ENCODE data around the gene PIGH.
"Not testable (repeated sequence)": the region's sequence is repeated elsewhere in the genome, so short reads cannot be mapped to it uniquely, and the experiment has no call there.

PIGH gene

DNA sequence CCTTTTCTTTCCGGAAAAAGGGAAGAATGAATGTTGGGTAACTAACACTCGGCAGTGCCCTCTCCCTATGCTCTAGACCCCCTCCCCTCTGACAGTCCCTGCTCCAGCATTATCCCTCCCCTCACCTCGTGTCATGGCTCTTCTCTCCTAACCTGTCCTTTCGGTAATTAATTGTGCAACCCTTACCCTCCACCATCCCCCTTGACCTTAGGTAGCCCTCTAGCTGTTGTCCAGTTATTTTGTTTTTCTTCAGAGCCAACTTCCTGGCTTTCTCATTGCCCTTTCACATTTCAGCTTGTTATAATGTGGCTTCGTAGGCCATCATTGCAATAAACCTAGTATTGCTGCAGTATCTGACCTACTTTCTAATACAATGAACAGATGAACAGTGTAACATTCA, 30.9 kb upstream of the PIGH start:
- Histone ChIP-seq H3K9ac (ENCODE audit: low read length in 2 of 2) (no peak overlapping the region), H3K9me3 (ENCODE audit: control insufficient read depth in 2 of 2, low read length in 2 of 2) (no peaks in the 10 kb centered on the region), H3K36me3 (ENCODE audit: control insufficient read depth in 2 of 2, insufficient read depth in 2 of 2, low read length in 2 of 2) (no peaks in the 10 kb centered on the region), H3K27me3 (ENCODE audit: control insufficient read depth in 1 of 2, insufficient read depth in 2 of 2, low read length in 2 of 2) (no peaks in the 10 kb centered on the region), H3K4me3 (ENCODE audit: low read length in 2 of 2) (no peak overlapping the region), H3K27ac (ENCODE audit: low read length) (no peak overlapping the region), H3K4me1 (ENCODE audit: control insufficient read depth, insufficient read depth, low read length) (no peaks in the 10 kb centered on the region)

GRCh38 chr14:67630186-67630585, 30.1 kb upstream of the PIGH start:
- Histone ChIP-seq H3K9ac (ENCODE audit: low read length in 2 of 2) (no peak overlapping the region), H3K27ac (ENCODE audit: low read length) (no peak overlapping the region), H3K4me3 (ENCODE audit: low read length in 2 of 2) (no peak overlapping the region), H3K36me3 (ENCODE audit: control insufficient read depth in 2 of 2, insufficient read depth in 2 of 2, low read length in 2 of 2) (no peaks in the 10 kb centered on the region), H3K27me3 (ENCODE audit: control insufficient read depth in 1 of 2, insufficient read depth in 2 of 2, low read length in 2 of 2) (no peaks in the 10 kb centered on the region), H3K9me3 (ENCODE audit: control insufficient read depth in 2 of 2, low read length in 2 of 2) (no peaks in the 10 kb centered on the region), H3K4me1 (ENCODE audit: control insufficient read depth, insufficient read depth, low read length) (no peaks in the 10 kb centered on the region)

DNA sequence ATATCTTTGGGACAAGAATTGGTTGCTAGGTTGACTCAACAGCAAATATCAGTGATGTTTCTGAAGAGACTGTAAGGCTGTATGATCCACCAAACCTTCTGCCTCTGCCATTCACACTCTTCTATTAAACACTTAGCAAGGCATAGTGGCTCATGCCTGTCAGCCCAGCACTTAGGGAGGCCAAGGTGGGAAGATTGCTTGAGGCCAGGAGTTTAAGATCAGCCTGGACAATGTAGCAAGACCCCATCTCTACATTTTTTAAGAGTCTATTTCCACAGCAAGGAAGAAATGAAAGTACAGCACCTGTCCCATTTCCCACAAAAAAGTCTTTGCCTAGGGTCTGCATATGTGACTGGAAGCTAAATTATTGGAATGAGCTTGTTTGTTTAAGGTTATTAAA, 27.5 kb upstream of the PIGH start:
- Histone ChIP-seq H3K9ac (ENCODE audit: low read length in 2 of 2) (no peak overlapping the region), H3K27ac (ENCODE audit: low read length) (no peak overlapping the region)

DNA sequence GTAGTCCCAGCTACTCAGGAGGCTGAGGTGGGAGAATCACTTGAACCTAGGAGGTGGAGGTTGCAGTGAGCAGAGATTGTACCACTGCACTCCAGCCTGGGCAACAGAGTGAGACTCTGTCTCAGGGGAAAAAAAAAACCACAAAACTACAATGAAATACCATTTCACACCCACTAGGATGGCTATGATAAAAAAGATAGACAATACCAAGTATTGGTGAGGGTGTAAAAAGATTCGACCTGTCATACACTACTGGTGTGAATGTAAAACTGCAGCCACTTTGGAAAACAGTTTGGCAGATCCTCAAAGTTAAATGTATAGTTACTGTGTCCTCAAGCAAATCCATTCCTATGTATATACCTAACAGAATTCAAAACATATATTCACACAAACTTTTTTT, 26.1 kb upstream of the PIGH start:
- not testable (repeated sequence) for H3K9me3 ChIP-seq (ENCODE audit: control insufficient read depth in 2 of 2, low read length in 2 of 2); H3K27ac ChIP-seq (ENCODE audit: low read length); H3K4me3 ChIP-seq (ENCODE audit: low read length in 2 of 2); H3K36me3 ChIP-seq (ENCODE audit: control insufficient read depth in 2 of 2, insufficient read depth in 2 of 2, low read length in 2 of 2); H3K4me1 ChIP-seq (ENCODE audit: control insufficient read depth, insufficient read depth, low read length); H3K27me3 ChIP-seq (ENCODE audit: control insufficient read depth in 1 of 2, insufficient read depth in 2 of 2, low read length in 2 of 2); H3K9ac ChIP-seq (ENCODE audit: low read length in 2 of 2)

More for the DNA sequence above, 27.5 kb upstream of the PIGH start:
- H3K4me1 ChIP-seq (ENCODE audit: control insufficient read depth, insufficient read depth, low read length), result peaks cover 6% of the 10 kb centered on the region
- H3K27me3 ChIP-seq (ENCODE audit: control insufficient read depth in 1 of 2, insufficient read depth in 2 of 2, low read length in 2 of 2), result no peaks in the 10 kb centered on the region
- no peaks in the 10 kb centered on the region for H3K9me3 ChIP-seq (ENCODE audit: control insufficient read depth in 2 of 2, low read length in 2 of 2)
- H3K4me3 ChIP-seq (ENCODE audit: low read length in 2 of 2), result no peak overlapping the region
- H3K36me3 ChIP-seq (ENCODE audit: control insufficient read depth in 2 of 2, insufficient read depth in 2 of 2, low read length in 2 of 2), result no peaks in the 10 kb centered on the region

DNA sequence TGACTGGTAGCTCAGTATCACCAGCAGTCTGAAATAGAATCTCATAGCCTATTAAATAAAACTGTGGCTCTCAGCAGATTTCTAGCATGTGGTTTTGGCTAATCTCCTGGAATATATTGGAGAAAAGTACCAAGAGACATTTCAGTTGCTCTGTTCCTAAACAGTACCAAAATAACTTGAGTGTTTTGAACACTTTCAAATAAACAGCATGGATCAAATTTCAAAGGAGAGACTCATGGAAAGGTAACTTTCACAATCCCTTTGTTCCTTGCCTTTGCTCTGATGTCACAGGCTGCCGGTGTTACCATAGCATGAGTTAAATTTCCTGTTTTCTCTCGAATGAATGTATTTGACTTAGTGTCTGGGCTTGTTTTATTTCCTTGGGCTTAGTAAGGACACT, 23.0 kb upstream of the PIGH start:
- Histone ChIP-seq H3K9me3 (ENCODE audit: control insufficient read depth in 2 of 2, low read length in 2 of 2) (no peaks in the 10 kb centered on the region), H3K27me3 (ENCODE audit: control insufficient read depth in 1 of 2, insufficient read depth in 2 of 2, low read length in 2 of 2) (no peaks in the 10 kb centered on the region), H3K4me1 (ENCODE audit: control insufficient read depth, insufficient read depth, low read length) (peaks cover 20% of the 10 kb centered on the region), H3K27ac (ENCODE audit: low read length) (peak overlapping the region; percentile 3), H3K36me3 (ENCODE audit: control insufficient read depth in 2 of 2, insufficient read depth in 2 of 2, low read length in 2 of 2) (no peaks in the 10 kb centered on the region), H3K9ac (ENCODE audit: low read length in 2 of 2) (no peak overlapping the region), H3K4me3 (ENCODE audit: low read length in 2 of 2) (no peak overlapping the region)

GRCh38 chr14:67622675-67623074, 22.6 kb upstream of the PIGH start:
- H3K4me1 ChIP-seq (ENCODE audit: control insufficient read depth, insufficient read depth, low read length), result peaks cover 20% of the 10 kb centered on the region
- H3K36me3 ChIP-seq (ENCODE audit: control insufficient read depth in 2 of 2, insufficient read depth in 2 of 2, low read length in 2 of 2), result no peaks in the 10 kb centered on the region
- H3K9me3 ChIP-seq (ENCODE audit: control insufficient read depth in 2 of 2, low read length in 2 of 2), result no peaks in the 10 kb centered on the region
- H3K27me3 ChIP-seq (ENCODE audit: control insufficient read depth in 1 of 2, insufficient read depth in 2 of 2, low read length in 2 of 2), result no peaks in the 10 kb centered on the region
- H3K4me3 ChIP-seq (ENCODE audit: low read length in 2 of 2), result no peak overlapping the region
- H3K9ac ChIP-seq (ENCODE audit: low read length in 2 of 2), result peak overlapping the region in 1 of 2 donors; percentile 13
- H3K27ac ChIP-seq (ENCODE audit: low read length), result peak overlapping the region; percentile 3

DNA sequence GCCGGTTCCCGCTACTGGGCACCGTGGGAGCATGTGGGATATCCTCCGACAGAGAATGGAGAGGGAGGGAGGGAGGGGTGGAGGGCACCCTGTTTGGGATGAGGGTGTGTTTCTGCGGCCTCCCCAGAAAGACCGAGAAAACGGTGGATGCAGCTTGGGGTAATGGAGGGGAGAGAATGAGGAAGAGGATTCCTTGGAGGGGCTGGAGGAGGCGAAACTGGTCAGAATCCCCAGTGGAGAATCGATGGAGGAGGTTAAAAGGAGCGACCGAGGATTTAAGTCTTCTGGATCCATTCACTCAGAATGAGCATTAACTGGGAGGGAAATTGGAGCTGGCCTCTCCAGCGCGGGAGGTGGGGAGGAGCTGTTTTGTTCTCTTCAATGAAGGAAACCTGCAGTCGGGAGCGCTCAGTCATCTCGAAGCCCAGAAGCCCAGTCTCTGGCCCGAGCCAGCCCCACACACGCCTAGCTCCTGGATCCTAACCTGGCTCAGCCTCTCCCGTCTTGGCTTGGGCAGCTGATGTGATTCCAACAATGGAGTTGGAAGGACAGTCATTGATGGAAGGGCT, 20.2 kb upstream of the PIGH start:
- H3K9me3 ChIP-seq (ENCODE audit: control insufficient read depth in 2 of 2, low read length in 2 of 2), result no peaks in the 10 kb centered on the region
- H3K9ac ChIP-seq (ENCODE audit: low read length in 2 of 2), result peak overlapping the region in 1 of 2 donors; percentile 76
- H3K27me3 ChIP-seq (ENCODE audit: control insufficient read depth in 1 of 2, insufficient read depth in 2 of 2, low read length in 2 of 2), result no peaks in the 10 kb centered on the region
- H3K4me3 ChIP-seq (ENCODE audit: low read length in 2 of 2), result peak overlapping the region; percentile 45 to 84
- H3K36me3 ChIP-seq (ENCODE audit: control insufficient read depth in 2 of 2, insufficient read depth in 2 of 2, low read length in 2 of 2), result no peaks in the 10 kb centered on the region
- peak overlapping the region; percentile 76 for H3K27ac ChIP-seq (ENCODE audit: low read length)
- H3K4me1 ChIP-seq (ENCODE audit: control insufficient read depth, insufficient read depth, low read length), result peaks cover 20% of the 10 kb centered on the region

- H3K4me3 ChIP-seq (ENCODE audit: low read length in 2 of 2), result peak within 1 kb of the TSS; percentile 45 to 84
- H3K36me3 ChIP-seq (ENCODE audit: control insufficient read depth in 2 of 2, insufficient read depth in 2 of 2, low read length in 2 of 2), result no peaks in the 10 kb centered on the region
- H3K9ac ChIP-seq (ENCODE audit: low read length in 2 of 2), result peak within 1 kb of the TSS; percentile 59 to 78
- H3K27ac ChIP-seq (ENCODE audit: low read length), result peak within 1 kb of the TSS; percentile 76
- peaks cover 20% of the 10 kb centered on the region for H3K4me1 ChIP-seq (ENCODE audit: control insufficient read depth, insufficient read depth, low read length)
- H3K9me3 ChIP-seq (ENCODE audit: control insufficient read depth in 2 of 2, low read length in 2 of 2), result no peaks in the 10 kb centered on the region
- H3K27me3 ChIP-seq (ENCODE audit: control insufficient read depth in 1 of 2, insufficient read depth in 2 of 2, low read length in 2 of 2), result no peaks in the 10 kb centered on the region
These were observed 19.6 kb upstream of the PIGH start, which contains the start of gene ARG2 for GRCh38 chr14:67619446-67620216. ARG2 (plus strand) TSS chr14:67619920; CDS start chr14:67619978, 58 bp downstream.

- H3K27me3 ChIP-seq (ENCODE audit: control insufficient read depth in 1 of 2, insufficient read depth in 2 of 2, low read length in 2 of 2), result no peaks in the 10 kb centered on the region
- peak overlapping the region in 1 of 2 donors; percentile 84 for H3K4me3 ChIP-seq (ENCODE audit: low read length in 2 of 2)
- H3K27ac ChIP-seq (ENCODE audit: low read length), result peak overlapping the region; percentile 76
- no peaks in the 10 kb centered on the region for H3K36me3 ChIP-seq (ENCODE audit: control insufficient read depth in 2 of 2, insufficient read depth in 2 of 2, low read length in 2 of 2)
- no peaks in the 10 kb centered on the region for H3K9me3 ChIP-seq (ENCODE audit: control insufficient read depth in 2 of 2, low read length in 2 of 2)
- no peak overlapping the region for H3K9ac ChIP-seq (ENCODE audit: low read length in 2 of 2)
- peaks cover 20% of the 10 kb centered on the region for H3K4me1 ChIP-seq (ENCODE audit: control insufficient read depth, insufficient read depth, low read length)
These were observed 18.6 kb upstream of the PIGH start for GRCh38 chr14:67618617-67619063.

GRCh38 chr14:67610491-67610890, 10.4 kb upstream of the PIGH start:
- Histone ChIP-seq H3K9me3 (ENCODE audit: control insufficient read depth in 2 of 2, low read length in 2 of 2) (no peaks in the 10 kb centered on the region), H3K27me3 (ENCODE audit: control insufficient read depth in 1 of 2, insufficient read depth in 2 of 2, low read length in 2 of 2) (peaks cover 0 to 2% of the 10 kb centered on the region in 2 donors), H3K9ac (ENCODE audit: low read length in 2 of 2) (no peak overlapping the region), H3K27ac (ENCODE audit: low read length) (no peak overlapping the region), H3K4me3 (ENCODE audit: low read length in 2 of 2) (no peak overlapping the region), H3K4me1 (ENCODE audit: control insufficient read depth, insufficient read depth, low read length) (no peaks in the 10 kb centered on the region), H3K36me3 (ENCODE audit: control insufficient read depth in 2 of 2, insufficient read depth in 2 of 2, low read length in 2 of 2) (no peaks in the 10 kb centered on the region)
